Lower leg skin (tissue), 3 donors: ENCODE measurements around the gene LMO1.

ENCODE experiments used
- CTCF ChIP-seq, 3 donors: fragments of 450-650 bp; IDR thresholded peaks; one replicate each; pipeline ENCODE4 v1.5.1; 2016; ENCODE audit warnings: antibody characterized with exemption in 3 of 3, mild to moderate bottlenecking in 3 of 3, moderate library complexity in 2 of 3
- POLR2A ChIP-seq, 2 donors: fragments of 450-650 bp; IDR thresholded peaks; one replicate each; pipeline ENCODE4 v1.6.1; 2016 to 2017; ENCODE audit warnings: antibody characterized with exemption in 2 of 2, mild to moderate bottlenecking in 1 of 2, moderate library complexity in 1 of 2

GRCh38 chr11:8294251-8294935 lies 30.7 kb upstream of the LMO1 start:
- TF ChIP-seq CTCF (IDR thresholded peaks at IDR 0.05) (no peak), POLR2A (IDR thresholded peaks at IDR 0.05) (no peak)
